Hematopoietic multipotent progenitor cell treated with erythropoietin and hydrocortisone succinate and interleukin-3 and kit ligand, for 6 days (in vitro differentiated cells): ENCODE results near the gene SLC24A3.
A peak's percentile ranks its signal among the peaks of the same experiment; 100 is the strongest.

ENCODE experiments used
- DNase-seq: peaks from one replicate; pipeline ENCODE4 v3.0.0-alpha.2; 2015

Gene SLC24A3

GRCh38 chr20:19431906-19432305 is 219.5 kb downstream of the SLC24A3 start:
- no peak for DNase-seq

- DNase-seq, result no peak
Measured at GRCh38 chr20:19433371-19434350, 221.2 kb downstream of the SLC24A3 start.

GRCh38 chr20:19435316-19435715 is 222.9 kb downstream of the SLC24A3 start:
- no peak for DNase-seq

- no peak for DNase-seq
Measured at GRCh38 chr20:19435821-19436220, 223.4 kb downstream of the SLC24A3 start.

DNA sequence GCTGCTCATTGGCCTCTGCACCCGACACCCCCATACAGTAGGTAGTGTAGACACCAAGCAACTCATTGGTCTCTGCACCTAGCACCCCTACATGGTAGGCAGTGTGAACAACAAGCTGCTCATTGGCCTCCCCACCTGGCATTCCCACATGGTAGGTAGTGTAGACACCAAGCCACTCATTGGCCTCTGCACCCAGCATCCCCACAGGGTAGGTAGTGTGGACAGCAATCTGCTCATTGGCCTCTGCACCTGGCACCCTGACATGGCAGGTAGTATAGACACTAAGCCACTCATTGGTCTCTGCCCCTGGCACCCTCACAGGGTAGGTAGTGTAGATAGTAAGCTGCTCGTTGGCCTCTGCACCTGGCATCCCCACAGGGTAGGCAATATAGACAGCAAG is 226.0 kb downstream of the SLC24A3 start:
- DNase-seq, result no peak

DNA sequence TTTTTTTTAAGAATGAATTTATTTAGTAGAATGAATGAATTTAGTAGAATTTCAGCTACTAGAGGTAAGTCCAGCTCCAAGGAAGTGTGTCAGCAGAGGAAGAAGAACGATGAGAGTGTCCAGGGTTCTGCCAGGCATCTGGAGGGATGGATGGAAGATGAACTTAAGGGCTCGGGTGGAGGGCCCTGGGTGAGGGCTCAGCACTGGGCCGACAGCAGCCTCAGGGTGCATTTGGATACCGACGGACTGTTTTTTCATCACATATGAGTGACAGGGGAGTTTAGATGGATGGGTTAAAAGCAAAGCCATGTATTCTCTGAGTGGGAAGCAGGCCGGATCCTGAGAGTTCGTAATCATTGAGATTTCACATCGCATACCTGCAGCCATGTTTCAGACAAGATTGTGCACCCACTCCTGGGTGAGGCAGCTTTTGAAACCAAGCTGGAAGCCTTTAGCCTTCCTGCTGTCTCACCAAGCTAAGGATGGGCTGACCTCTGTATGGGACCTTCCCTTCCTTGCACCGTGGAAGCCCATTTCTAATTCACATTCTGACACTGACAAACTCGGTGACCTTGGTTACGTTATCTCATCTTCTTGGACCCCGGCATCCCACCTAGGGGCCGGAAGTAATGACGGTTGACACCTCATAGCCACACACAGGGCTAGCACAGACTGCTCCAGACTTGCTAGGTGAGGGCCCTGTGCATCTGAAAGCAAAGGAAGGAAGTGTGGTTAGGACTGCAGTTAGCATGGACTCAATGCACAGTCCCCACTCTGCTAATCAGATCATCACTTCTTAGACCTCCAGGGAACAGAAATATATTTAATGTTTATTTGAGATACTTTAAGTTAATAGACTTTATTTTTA is 228.5 kb downstream of the SLC24A3 start:
- no peak for DNase-seq

GRCh38 chr20:19446246-19446645 is 233.8 kb downstream of the SLC24A3 start:
- no peak for DNase-seq

DNA sequence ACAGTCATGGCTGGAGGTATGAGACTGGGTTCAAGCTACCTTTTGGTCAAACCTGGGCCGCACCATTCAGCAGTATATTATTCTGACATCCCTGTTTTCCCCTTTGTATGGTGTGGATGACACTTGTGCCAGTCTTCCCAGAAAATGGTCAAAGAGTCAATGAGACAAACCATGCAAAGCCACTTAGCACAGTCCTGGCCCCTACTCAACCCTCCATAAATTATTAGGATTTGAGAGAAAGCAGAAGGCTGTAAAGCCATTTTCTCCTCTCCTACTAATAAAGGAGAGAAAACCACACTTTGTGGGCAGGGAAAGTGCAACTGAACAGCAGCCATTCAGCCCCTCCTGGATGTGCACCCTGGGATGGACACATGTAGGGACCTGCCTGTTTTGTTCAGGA is 236.2 kb downstream of the SLC24A3 start:
- DNase-seq, result no peak

- no peak for DNase-seq
Measured at GRCh38 chr20:19449051-19449450, 236.6 kb downstream of the SLC24A3 start.

DNA sequence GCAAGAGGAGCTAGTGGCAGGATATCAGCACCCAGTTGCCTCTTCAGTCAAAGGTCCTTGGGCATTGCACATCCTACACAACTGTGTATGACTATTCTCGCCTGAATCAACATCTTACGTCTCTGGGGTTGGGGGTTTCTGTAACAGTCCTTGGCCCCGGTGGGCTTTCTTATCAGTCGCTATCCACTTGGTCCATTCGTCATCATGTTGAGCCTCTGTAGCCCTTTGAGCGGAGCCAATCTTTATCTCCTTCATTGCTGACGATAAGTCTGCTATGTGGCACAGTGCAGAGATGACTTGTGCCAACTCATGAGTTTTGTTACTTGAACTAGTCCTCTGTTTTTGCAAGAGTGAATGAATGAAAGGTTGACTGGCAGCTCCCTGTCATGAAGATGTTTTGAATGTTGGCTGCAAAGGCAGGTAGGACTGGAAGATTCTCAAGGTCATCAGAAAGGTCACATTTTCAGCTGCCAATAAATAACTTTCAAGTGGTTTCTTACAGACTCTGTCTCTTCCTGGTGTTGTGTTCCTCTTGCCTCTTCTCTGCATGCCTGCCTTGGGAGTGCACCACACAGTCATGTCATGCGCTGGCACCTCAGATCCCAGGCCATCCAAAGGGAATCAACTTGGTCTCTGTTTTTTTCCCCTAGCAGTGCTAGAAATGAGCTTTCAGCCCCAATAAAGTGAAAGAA is 238.9 kb downstream of the SLC24A3 start:
- peak; percentile 66 for DNase-seq

- peak; percentile 91 for DNase-seq
Measured at GRCh38 chr20:19451923-19452295, 239.5 kb downstream of the SLC24A3 start.

DNA sequence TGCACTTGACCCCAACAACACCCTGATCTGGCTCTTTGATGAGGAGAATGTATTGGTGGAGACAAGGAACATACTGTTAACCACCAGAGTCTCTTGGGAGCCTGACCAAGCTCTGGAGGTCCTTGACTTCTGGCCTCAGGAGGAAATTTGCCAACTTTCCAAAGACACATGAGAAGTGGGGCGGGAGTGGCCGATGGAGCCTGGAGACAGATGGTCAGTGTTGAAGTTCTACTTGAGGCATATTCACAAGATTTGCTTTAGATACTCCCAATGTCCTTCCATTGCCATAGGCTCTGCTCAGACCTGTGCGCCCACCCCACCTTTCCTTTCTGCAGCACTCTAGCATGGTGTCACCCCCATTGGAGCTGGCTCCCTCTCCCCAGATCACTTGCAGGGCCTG is 241.0 kb downstream of the SLC24A3 start:
- no peak for DNase-seq

GRCh38 chr20:19453862-19454261 is 241.4 kb downstream of the SLC24A3 start:
- no peak for DNase-seq

DNA sequence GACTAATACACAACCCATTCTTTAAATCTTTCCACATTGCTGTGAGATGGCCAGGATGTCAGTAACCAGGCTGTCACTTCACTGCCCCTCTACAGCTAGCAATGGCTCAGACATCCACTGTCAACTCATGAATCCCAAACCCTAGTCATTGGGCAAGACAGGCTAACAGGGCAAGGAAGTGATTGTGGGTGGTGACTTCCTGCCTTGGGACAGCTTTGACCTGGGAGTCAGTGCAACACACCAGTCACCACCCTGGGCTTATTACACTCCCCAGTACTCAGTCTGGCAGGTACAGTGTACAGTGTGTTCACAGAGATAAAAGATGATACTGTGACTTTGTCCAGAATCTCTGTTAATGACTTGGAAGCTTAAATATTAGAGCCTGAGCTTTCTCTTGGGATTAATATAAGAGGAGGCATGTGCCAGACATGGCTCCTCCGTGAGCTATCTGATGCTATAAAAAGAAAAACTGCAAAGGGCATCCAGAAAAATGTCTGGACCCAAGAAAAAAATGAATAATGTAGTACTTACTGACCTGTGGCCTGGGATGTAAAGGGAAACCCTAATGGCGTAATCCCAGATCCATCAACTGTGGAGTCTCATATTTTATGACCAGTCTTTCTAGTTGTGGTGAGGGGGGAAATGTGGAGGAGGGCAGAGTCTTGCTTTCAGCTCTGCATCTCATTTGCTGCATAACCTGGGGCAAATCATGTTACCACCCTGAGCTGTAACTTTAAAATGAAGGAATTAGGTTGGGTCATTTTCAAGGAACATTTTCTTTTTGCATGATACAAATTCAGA is 244.4 kb downstream of the SLC24A3 start:
- DNase-seq, result peak; percentile 25

DNA sequence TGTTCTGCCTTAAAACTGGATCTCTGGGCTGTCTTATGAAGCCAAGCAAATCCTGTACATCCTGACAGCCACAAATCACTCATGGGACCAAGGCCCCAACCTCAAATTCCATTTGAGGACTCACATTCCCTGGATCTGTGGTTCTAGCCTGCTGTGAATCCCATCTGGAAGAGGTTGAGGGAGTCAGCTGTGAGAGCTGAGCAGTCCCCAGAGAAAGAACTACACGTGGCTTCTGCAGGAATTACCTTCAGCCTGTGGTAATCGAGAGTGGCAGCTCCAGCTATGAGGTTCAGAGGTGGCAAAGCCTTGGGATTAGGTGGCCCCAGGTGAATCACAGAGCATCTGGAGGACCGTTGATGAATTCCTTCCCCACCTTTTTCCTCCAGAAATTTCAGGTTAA is 245.2 kb downstream of the SLC24A3 start:
- DNase-seq, result no peak

DNA sequence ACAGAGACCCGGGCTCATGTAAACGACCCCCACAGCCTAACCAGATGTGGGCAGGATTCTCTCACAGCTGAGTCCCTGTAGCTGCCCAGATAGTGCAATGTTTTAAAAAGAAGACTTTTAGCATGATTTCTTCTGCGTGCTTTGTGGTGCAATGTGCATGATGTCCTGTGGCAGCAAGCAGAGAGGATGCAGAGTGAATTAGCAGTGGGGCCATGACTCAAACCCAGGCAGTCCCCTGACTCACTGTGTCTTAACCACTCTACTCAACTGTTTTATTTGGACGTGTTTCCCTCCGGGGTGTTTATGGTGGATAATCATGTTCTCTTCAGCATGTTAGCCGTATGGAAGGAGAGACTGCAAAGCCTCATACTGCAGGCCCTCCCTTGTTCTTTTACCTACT is 247.9 kb downstream of the SLC24A3 start:
- no peak for DNase-seq

- no peak for DNase-seq
Measured at GRCh38 chr20:19462491-19462890, 250.0 kb downstream of the SLC24A3 start.

DNA sequence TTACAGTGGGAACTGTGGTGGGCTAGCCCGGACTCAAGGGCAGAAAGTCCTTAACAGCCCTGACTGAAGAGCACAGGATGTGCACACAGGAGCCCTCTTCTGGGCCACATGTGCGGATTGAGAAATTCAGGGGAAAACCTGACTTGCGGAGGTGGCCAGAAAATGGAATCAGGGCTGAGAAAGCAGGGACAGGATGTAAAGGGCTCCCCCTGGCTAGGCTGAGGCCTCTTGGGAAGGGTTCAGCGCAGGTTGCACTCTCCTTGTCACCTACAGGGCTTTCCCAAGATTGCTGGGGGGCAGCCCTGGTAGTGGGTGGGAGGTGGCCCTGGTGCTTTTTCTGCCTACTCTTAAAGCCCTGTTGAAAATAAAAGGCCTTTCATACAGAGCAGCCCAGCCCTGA is 251.2 kb downstream of the SLC24A3 start:
- DNase-seq, result no peak

DNA sequence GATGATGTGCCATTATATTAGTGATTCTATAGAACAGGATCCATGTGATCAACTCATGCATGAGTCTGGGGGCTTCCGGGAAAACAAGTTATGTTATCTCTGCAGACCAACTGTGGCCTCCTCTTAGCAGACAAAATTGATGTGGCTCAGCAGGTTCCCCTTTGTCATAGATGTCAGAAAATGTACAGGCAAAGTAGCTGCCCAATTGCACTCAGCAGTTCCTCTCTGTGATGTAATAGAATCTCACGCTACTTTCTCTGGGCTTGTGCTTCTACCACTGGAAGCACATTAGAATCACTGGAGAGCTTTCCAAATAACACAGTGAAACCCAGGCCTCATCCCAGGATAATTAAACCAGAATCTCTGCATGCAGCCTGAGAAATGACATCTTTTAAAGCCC is 253.1 kb downstream of the SLC24A3 start:
- DNase-seq, result peak; percentile 65

GRCh38 chr20:19466206-19466928 is 253.9 kb downstream of the SLC24A3 start:
- no peak for DNase-seq

DNA sequence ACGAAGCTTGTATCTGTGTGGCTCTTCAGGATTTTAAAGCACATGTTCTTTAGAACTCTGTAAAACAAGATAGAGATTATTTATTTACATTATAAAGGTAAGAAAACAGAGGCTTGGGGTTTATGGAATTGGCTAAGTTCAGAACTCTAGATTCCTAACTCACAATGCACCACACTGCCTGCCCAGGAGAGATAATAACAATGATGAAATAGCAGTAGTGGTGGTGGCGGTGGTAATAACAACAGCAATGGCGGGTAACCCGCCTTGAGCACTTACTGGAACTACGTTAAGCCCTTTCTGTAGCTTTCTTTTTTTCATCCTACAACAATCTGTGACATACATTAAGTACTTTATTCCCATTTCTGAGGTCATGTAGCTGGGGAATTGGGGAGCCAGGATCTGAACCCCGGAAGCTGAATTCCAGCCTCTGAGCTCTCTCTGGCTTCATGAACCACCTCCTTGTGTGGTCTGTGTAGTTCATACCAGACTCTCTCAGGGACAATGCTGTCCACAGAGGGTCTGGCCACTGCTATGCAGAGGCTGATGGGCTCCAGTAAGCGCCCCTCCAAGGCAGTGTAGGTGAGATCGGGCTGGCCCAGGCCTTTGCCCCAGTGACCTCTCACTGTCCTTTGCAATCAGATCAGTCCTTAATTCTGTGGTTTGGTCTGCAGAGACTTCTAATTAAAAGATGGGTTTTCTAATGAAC is 260.9 kb downstream of the SLC24A3 start:
- peak; percentile 67 for DNase-seq
